GM21619 (cell line): ENCODE results near the gene FASTKD3.
"Not testable (repeated sequence)": the region's sequence is repeated elsewhere in the genome, so short reads cannot be mapped to it uniquely, and the experiment has no call there.

Experiments used
- ATAC-seq: cut with Tn5 transposase; IDR thresholded peaks from one replicate; pipeline ENCODE4 v1.9.1; 2021; ENCODE audit not compliant: unreplicated experiment

Gene FASTKD3

GRCh38 chr5:7868773-7869473, at the start of gene FASTKD3, which contains the start of gene MTRR:
TSS of gene FASTKD3 (minus strand) at chr5:7869031. CDS start at chr5:7868083, 948 bp downstream.
TSS of gene MTRR (plus strand) at chr5:7869148. CDS start at chr5:7870795, 1,647 bp downstream.
- ATAC-seq = peak; percentile 96

- ATAC-seq = no peak
Observed at GRCh38 chr5:7917130-7918123, 48.6 kb upstream of the FASTKD3 start.

- no peak for ATAC-seq
Observed at GRCh38 chr5:7916171-7916804, 47.5 kb upstream of the FASTKD3 start.

- not testable (repeated sequence) for ATAC-seq
Observed at GRCh38 chr5:7911429-7911771, 42.6 kb upstream of the FASTKD3 start.

GRCh38 chr5:7910738-7911428, 42.1 kb upstream of the FASTKD3 start:
- no peak for ATAC-seq

- ATAC-seq = no peak
Observed at GRCh38 chr5:7908317-7908716, 39.5 kb upstream of the FASTKD3 start.

GRCh38 chr5:7907612-7908011, 38.8 kb upstream of the FASTKD3 start:
- no peak for ATAC-seq

GRCh38 chr5:7904170-7904569, 35.3 kb upstream of the FASTKD3 start:
- no peak for ATAC-seq

- no peak for ATAC-seq
Observed at GRCh38 chr5:7902666-7903625, 34.1 kb upstream of the FASTKD3 start.

GRCh38 chr5:7902201-7902600, 33.4 kb upstream of the FASTKD3 start:
- no peak for ATAC-seq

GRCh38 chr5:7897014-7897600, 28.3 kb upstream of the FASTKD3 start:
- no peak for ATAC-seq

- peak; percentile 96 for ATAC-seq
Observed at GRCh38 chr5:7894860-7895259, 26.0 kb upstream of the FASTKD3 start.

- ATAC-seq = no peak
Observed at GRCh38 chr5:7894439-7894838, 25.6 kb upstream of the FASTKD3 start.

GRCh38 chr5:7888901-7889300, 20.1 kb upstream of the FASTKD3 start:
- ATAC-seq = no peak

GRCh38 chr5:7886849-7887475, 18.1 kb upstream of the FASTKD3 start:
- peak; percentile 70 for ATAC-seq

- ATAC-seq = no peak
Observed at GRCh38 chr5:7884491-7885267, 15.8 kb upstream of the FASTKD3 start.

- no peak for ATAC-seq
Observed at GRCh38 chr5:7882926-7883325, 14.1 kb upstream of the FASTKD3 start.

GRCh38 chr5:7881816-7882215, 13.0 kb upstream of the FASTKD3 start:
- no peak for ATAC-seq
